K562 (cell line): ENCODE data around the gene TDG. TPM values are rescaled to one million over a fixed set of nuclear protein-coding genes. Genes with fewer than 3 reads are reported as not detected.

Experiments used
- BRD9 ChIP-seq: fragments of 450-650 bp; IDR thresholded peaks from 2 replicates; pipeline ENCODE4 v1.6.1; 2018; ENCODE audit warnings: low read depth; ENCODE audit not compliant: partially characterized antibody
- CBX8 ChIP-seq: fragments of 200-600 bp; sonication (generic); IDR thresholded peaks from 2 replicates; pipeline ENCODE4 v1.6.1; 2012; ENCODE audit warnings: borderline replicate concordance, mixed run types, low read depth, mild to moderate bottlenecking, moderate library complexity, mixed read lengths, low read length, control low read depth, inconsistent platforms; ENCODE audit not compliant: poor library complexity, severe bottlenecking; ENCODE audit errors: extremely low read depth
- CHD1 ChIP-seq: fragments of 200-600 bp; sonication (generic); IDR thresholded peaks from one replicate; pipeline ENCODE4 v1.6.1; 2012; ENCODE audit warnings: mild to moderate bottlenecking, moderate library complexity, low read length, inconsistent platforms
- KHSRP ChIP-seq: fragments of 450-650 bp; IDR thresholded peaks from 2 replicates; pipeline ENCODE4 v1.6.1; 2017
- MAFF ChIP-seq: IDR thresholded peaks from 2 replicates; pipeline ENCODE4 v1.6.1; 2012; ENCODE audit warnings: low read length, improper control_type of control experiment
- RAD51 ChIP-seq: fragments of 450-650 bp; IDR thresholded peaks from 2 replicates; pipeline ENCODE4 v1.7.1; 2016; ENCODE audit warnings: low read depth, mild to moderate bottlenecking, borderline replicate concordance
- RFX7 ChIP-seq: fragments of 250-450 bp; sonication (Bioruptor Pico); IDR thresholded peaks from 2 replicates; pipeline ENCODE4 v1.5.1; 2021; ENCODE audit warnings: mild to moderate bottlenecking
- SMAD4 ChIP-seq: fragments of 250-450 bp; sonication (Bioruptor Pico); conservative IDR thresholded peaks from 2 replicates; pipeline ENCODE4 v1.8.0; 2021; ENCODE audit warnings: inconsistent platforms, mild to moderate bottlenecking, moderate library complexity
- TBL1XR1 ChIP-seq, 2 experiments: IDR thresholded peaks; 2 replicates each; pipeline ENCODE4 v1.6.1; 2012; ENCODE audit warnings: improper control_type of control experiment in 2 of 2, low read length in 2 of 2, mild to moderate bottlenecking in 1 of 2
- ZNF165 ChIP-seq: fragments of 250-450 bp; sonication (Bioruptor Pico); IDR thresholded peaks from 2 replicates; pipeline ENCODE4 v1.4.0; 2020; ENCODE audit warnings: borderline replicate concordance
- ZNF639 ChIP-seq, 2 experiments: fragments of 200-800 bp in 1 of 2; sonication (Bioruptor generic) in 1 of 2; sonication (generic) in 1 of 2; formaldehyde crosslinking in 1 of 2; IDR thresholded peaks in 1 of 2; conservative IDR thresholded peaks in 1 of 2; 2 replicates each; pipeline versions ENCODE4 v1.5.0 to v1.6.1; 2016 to 2020; ENCODE audit warnings: missing compliant biosample characterization in 1 of 2, missing genetic modification characterization in 1 of 2, missing genetic modification reagents in 1 of 2
- polyA plus RNA-seq, 8 experiments: library from polyadenylated mRNA; depleted of rRNA in 4 of 8; stranded (reverse) in 5 of 8; unstranded in 3 of 8; fragments of >200 nt; fragmentation: Nextera tagmentation in 2 of 8; fragmentation: Illumina TruSeq in 1 of 8; extraction: Ambion mirVana in 2 of 8; extraction: Trizol in 1 of 8; gene quantifications; 2 replicates each; pipeline versions ENCODE4 v1.2.1 to v1.2.3, GENCODE V29; 2011 to 2014; ENCODE audit warnings: inconsistent platforms in 1 of 8, missing spikeins in 1 of 8
- total RNA-seq, 7 experiments: library from RNA; depleted of rRNA in 6 of 7; stranded (reverse); fragments of >200 nt in 6 of 7; fragmentation: Illumina TruSeq in 2 of 7; extraction: Trizol in 2 of 7; gene quantifications; 2 replicates each; pipeline versions ENCODE4 v1.2.1 to v1.2.3, GENCODE V29; 2011 to 2021; ENCODE audit warnings: low replicate concordance in 1 of 7
- TF ChIP-seq, protein P1 (sequence below), 3 experiments: fragments of 200-800 bp in 1 of 3; fragments of 250-450 bp in 1 of 3; fragments of 450-650 bp in 1 of 3; sonication (Bioruptor Pico) in 1 of 3; sonication (Bioruptor generic) in 1 of 3; formaldehyde crosslinking in 1 of 3; IDR thresholded peaks; 2 replicates each; pipeline versions ENCODE4 v1.6.1 to v1.8.0; 2016 to 2022; ENCODE audit warnings: mild to moderate bottlenecking in 2 of 3, missing genetic modification characterization in 2 of 3, missing compliant biosample characterization in 1 of 3, moderate library complexity in 1 of 3
- TF ChIP-seq, protein P2 (sequence below): sonication (generic); formaldehyde crosslinking; IDR thresholded peaks from 2 replicates; pipeline ENCODE4 v1.4.0; 2020; ENCODE audit warnings: mild to moderate bottlenecking, missing genetic modification reagents
- TF ChIP-seq, protein P3 (sequence below): fragments of 450-650 bp; IDR thresholded peaks from 2 replicates; pipeline ENCODE4 v1.6.1; 2018; ENCODE audit not compliant: partially characterized antibody

The TDG gene
- total and polyA plus RNA-seq, 9 of the 15 experiments (the other 6 are each of a cell fraction or from before 2014, with no cell fraction given): 37.6 to 77.2 (median 64.0) TPM

DNA sequence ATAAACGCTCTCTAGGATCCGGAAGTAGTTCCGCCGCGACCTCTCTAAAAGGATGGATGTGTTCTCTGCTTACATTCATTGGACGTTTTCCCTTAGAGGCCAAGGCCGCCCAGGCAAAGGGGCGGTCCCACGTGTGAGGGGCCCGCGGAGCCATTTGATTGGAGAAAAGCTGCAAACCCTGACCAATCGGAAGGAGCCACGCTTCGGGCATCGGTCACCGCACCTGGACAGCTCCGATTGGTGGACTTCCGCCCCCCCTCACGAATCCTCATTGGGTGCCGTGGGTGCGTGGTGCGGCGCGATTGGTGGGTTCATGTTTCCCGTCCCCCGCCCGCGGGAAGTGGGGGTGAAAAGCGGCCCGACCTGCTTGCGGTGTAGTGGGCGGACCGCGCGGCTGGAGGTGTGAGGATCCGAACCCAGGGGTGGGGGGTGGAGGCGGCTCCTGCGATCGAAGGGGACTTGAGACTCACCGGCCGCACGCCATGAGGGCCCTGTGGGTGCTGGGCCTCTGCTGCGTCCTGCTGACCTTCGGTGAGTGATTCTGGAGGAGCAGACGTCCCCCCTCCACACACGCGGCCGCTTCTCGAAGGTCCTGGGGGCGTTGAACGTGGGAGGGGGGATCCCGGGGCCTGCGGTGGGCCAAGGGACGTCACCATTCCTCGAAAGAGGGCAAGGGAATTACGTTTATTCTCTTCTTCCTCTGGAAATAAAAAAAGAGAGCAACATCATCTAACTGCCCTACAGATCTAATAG is 35.5 kb upstream of the TDG start, which contains the start of gene HSP90B1 (continued):
- TF ChIP-seq SMAD4 (0 out of 2 replicates have a peak, but pooled peaks have one; percentile 37), CHD1 (peak; percentile 62), ZNF165 (CRISPR knock-in tag) (no peak), TBL1XR1 (IDR thresholded peaks at IDR 0.05; ENCODE audit: low read length in 2 of 2) (peak in 1 of 2 experiments; percentile 12; a peak in 2 of 4 replicates), MAFF (no peak), KHSRP (no peak), ZNF639 (CRISPR knock-in tag; conservative IDR thresholded peaks at IDR 0.05 in 1 of 2, IDR thresholded peaks at IDR 0.05 in 1 of 2) (peak in 1 of 2 experiments; percentile 62; a peak in 1 of 4 replicates), RFX7 (CRISPR knock-in tag) (no peak), CBX8 (no peak), BRD9 (no peak), RAD51 (peak; percentile 43; the same call in 1 of the 2 replicates)
- TF ChIP-seq, protein P1, sequence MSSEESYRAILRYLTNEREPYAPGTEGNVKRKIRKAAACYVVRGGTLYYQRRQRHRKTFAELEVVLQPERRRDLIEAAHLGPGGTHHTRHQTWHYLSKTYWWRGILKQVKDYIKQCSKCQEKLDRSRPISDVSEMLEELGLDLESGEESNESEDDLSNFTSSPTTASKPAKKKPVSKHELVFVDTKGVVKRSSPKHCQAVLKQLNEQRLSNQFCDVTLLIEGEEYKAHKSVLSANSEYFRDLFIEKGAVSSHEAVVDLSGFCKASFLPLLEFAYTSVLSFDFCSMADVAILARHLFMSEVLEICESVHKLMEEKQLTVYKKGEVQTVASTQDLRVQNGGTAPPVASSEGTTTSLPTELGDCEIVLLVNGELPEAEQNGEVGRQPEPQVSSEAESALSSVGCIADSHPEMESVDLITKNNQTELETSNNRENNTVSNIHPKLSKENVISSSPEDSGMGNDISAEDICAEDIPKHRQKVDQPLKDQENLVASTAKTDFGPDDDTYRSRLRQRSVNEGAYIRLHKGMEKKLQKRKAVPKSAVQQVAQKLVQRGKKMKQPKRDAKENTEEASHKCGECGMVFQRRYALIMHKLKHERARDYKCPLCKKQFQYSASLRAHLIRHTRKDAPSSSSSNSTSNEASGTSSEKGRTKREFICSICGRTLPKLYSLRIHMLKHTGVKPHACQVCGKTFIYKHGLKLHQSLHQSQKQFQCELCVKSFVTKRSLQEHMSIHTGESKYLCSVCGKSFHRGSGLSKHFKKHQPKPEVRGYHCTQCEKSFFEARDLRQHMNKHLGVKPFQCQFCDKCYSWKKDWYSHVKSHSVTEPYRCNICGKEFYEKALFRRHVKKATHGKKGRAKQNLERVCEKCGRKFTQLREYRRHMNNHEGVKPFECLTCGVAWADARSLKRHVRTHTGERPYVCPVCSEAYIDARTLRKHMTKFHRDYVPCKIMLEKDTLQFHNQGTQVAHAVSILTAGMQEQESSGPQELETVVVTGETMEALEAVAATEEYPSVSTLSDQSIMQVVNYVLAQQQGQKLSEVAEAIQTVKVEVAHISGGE (CRISPR knock-in tag; IDR thresholded peaks at IDR 0.05): peak in 1 of 3 experiments; percentile 67; a peak in 3 of 6 replicates
- TF ChIP-seq, protein P2, sequence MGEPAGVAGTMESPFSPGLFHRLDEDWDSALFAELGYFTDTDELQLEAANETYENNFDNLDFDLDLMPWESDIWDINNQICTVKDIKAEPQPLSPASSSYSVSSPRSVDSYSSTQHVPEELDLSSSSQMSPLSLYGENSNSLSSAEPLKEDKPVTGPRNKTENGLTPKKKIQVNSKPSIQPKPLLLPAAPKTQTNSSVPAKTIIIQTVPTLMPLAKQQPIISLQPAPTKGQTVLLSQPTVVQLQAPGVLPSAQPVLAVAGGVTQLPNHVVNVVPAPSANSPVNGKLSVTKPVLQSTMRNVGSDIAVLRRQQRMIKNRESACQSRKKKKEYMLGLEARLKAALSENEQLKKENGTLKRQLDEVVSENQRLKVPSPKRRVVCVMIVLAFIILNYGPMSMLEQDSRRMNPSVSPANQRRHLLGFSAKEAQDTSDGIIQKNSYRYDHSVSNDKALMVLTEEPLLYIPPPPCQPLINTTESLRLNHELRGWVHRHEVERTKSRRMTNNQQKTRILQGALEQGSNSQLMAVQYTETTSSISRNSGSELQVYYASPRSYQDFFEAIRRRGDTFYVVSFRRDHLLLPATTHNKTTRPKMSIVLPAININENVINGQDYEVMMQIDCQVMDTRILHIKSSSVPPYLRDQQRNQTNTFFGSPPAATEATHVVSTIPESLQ (CRISPR knock-in tag): peak; percentile 65; the same call in 1 of the 2 replicates
- TF ChIP-seq, protein P3, sequence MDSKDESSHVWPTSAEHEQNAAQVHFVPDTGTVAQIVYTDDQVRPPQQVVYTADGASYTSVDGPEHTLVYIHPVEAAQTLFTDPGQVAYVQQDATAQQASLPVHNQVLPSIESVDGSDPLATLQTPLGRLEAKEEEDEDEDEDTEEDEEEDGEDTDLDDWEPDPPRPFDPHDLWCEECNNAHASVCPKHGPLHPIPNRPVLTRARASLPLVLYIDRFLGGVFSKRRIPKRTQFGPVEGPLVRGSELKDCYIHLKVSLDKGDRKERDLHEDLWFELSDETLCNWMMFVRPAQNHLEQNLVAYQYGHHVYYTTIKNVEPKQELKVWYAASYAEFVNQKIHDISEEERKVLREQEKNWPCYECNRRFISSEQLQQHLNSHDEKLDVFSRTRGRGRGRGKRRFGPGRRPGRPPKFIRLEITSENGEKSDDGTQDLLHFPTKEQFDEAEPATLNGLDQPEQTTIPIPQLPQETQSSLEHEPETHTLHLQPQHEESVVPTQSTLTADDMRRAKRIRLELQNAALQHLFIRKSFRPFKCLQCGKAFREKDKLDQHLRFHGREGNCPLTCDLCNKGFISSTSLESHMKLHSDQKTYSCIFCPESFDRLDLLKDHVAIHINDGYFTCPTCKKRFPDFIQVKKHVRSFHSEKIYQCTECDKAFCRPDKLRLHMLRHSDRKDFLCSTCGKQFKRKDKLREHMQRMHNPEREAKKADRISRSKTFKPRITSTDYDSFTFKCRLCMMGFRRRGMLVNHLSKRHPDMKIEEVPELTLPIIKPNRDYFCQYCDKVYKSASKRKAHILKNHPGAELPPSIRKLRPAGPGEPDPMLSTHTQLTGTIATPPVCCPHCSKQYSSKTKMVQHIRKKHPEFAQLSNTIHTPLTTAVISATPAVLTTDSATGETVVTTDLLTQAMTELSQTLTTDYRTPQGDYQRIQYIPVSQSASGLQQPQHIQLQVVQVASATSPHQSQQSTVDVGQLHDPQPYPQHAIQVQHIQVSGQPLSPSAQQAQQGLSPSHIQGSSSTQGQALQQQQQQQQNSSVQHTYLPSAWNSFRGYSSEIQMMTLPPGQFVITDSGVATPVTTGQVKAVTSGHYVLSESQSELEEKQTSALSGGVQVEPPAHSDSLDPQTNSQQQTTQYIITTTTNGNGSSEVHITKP: peak; percentile 44
